ENCODE results near the gene WDFY4.

DNA sequence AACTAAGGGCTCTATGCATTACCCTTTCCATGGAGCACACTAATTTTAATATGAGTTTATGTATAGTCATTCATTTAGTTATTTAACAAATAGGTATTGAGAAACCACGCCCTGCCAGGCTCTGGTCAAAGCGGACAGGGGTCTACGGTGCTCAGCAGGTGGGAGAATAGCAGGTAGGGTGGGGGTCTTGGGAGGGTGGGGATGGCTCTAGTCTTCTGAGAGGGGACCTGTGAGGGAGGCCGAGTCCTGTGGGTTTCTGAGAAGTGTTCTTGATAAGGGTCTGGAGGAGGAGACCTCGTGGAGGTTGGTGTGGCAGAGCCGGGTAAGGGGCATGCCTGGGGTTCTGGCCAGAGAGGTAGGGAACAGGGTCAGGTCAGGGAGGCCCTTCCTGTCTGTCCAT lies 1.1 kb downstream of the WDFY4 start:
- TF ChIP-seq, protein P1, sequence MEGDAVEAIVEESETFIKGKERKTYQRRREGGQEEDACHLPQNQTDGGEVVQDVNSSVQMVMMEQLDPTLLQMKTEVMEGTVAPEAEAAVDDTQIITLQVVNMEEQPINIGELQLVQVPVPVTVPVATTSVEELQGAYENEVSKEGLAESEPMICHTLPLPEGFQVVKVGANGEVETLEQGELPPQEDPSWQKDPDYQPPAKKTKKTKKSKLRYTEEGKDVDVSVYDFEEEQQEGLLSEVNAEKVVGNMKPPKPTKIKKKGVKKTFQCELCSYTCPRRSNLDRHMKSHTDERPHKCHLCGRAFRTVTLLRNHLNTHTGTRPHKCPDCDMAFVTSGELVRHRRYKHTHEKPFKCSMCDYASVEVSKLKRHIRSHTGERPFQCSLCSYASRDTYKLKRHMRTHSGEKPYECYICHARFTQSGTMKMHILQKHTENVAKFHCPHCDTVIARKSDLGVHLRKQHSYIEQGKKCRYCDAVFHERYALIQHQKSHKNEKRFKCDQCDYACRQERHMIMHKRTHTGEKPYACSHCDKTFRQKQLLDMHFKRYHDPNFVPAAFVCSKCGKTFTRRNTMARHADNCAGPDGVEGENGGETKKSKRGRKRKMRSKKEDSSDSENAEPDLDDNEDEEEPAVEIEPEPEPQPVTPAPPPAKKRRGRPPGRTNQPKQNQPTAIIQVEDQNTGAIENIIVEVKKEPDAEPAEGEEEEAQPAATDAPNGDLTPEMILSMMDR (conservative IDR thresholded peaks at IDR 0.05; ENCODE audit: low read depth in 2 of 2), result no peak
- TF ChIP-seq, protein P2, sequence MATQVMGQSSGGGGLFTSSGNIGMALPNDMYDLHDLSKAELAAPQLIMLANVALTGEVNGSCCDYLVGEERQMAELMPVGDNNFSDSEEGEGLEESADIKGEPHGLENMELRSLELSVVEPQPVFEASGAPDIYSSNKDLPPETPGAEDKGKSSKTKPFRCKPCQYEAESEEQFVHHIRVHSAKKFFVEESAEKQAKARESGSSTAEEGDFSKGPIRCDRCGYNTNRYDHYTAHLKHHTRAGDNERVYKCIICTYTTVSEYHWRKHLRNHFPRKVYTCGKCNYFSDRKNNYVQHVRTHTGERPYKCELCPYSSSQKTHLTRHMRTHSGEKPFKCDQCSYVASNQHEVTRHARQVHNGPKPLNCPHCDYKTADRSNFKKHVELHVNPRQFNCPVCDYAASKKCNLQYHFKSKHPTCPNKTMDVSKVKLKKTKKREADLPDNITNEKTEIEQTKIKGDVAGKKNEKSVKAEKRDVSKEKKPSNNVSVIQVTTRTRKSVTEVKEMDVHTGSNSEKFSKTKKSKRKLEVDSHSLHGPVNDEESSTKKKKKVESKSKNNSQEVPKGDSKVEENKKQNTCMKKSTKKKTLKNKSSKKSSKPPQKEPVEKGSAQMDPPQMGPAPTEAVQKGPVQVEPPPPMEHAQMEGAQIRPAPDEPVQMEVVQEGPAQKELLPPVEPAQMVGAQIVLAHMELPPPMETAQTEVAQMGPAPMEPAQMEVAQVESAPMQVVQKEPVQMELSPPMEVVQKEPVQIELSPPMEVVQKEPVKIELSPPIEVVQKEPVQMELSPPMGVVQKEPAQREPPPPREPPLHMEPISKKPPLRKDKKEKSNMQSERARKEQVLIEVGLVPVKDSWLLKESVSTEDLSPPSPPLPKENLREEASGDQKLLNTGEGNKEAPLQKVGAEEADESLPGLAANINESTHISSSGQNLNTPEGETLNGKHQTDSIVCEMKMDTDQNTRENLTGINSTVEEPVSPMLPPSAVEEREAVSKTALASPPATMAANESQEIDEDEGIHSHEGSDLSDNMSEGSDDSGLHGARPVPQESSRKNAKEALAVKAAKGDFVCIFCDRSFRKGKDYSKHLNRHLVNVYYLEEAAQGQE (IDR thresholded peaks at IDR 0.05; ENCODE audit: unreplicated experiment), result no peak
